ENCODE results near the gene TNNI2.

Gene TNNI2

GRCh38 chr11:1834779-1835670 is 3.8 kb upstream of the TNNI2 start, which contains the start of gene SYT8:
TSS of gene SYT8 (plus strand) at chr11:1834990. CDS start at chr11:1835106, 116 bp downstream.
- DNase-seq, result no peak

GRCh38 chr11:1835671-1836010 is 3.1 kb upstream of the TNNI2 start:
- DNase-seq, result no peak

GRCh38 chr11:1836011-1836945 is 2.5 kb upstream of the TNNI2 start:
- DNase-seq, result no peak

GRCh38 chr11:1837171-1838076 is 1.4 kb upstream of the TNNI2 start:
- DNase-seq, result peak; percentile 31

GRCh38 chr11:1838077-1838425 is 730 bp upstream of the TNNI2 start:
- DNase-seq, result no peak

- DNase-seq, result no peak
Observed at GRCh38 chr11:1839204-1839923, 583 bp downstream of the TNNI2 start.

GRCh38 chr11:1839924-1840779 is 1.4 kb downstream of the TNNI2 start:
- no peak for DNase-seq

- no peak for DNase-seq
Observed at GRCh38 chr11:1840780-1841480, 2.1 kb downstream of the TNNI2 start.

- DNase-seq, result no peak
Observed at GRCh38 chr11:1841511-1842148, 2.8 kb downstream of the TNNI2 start.

- no peak for DNase-seq
Observed at GRCh38 chr11:1842149-1843097, 3.6 kb downstream of the TNNI2 start.

GRCh38 chr11:1843098-1843473 is 4.3 kb downstream of the TNNI2 start:
- no peak for DNase-seq

- DNase-seq, result no peak
Observed at GRCh38 chr11:1843796-1844195, 5.0 kb downstream of the TNNI2 start.

- DNase-seq, result no peak
Observed at GRCh38 chr11:1844221-1845094, 5.7 kb downstream of the TNNI2 start.

GRCh38 chr11:1845095-1845429 is 6.3 kb downstream of the TNNI2 start:
- DNase-seq, result no peak

- no peak for DNase-seq
Observed at GRCh38 chr11:1845561-1846452, 7.0 kb downstream of the TNNI2 start.

GRCh38 chr11:1846453-1846932 is 7.7 kb downstream of the TNNI2 start:
- no peak for DNase-seq

Measured in NCI-H2171 treated with DMSO at 0.1 percent for 48 hours (cell line).